GM19193 (cell line): ENCODE results near the gene CRIM1.

ENCODE experiments used
- POLR2A ChIP-seq: IDR thresholded peaks from 4 replicates; pipeline ENCODE4 v1.6.1; 2011; ENCODE audit not compliant: insufficient read depth, insufficient read length; ENCODE audit errors: extremely low read depth

CRIM1 gene

GRCh38 chr2:36462311-36462935 lies 106.8 kb downstream of the CRIM1 start:
- TF ChIP-seq POLR2A, result no peak

DNA sequence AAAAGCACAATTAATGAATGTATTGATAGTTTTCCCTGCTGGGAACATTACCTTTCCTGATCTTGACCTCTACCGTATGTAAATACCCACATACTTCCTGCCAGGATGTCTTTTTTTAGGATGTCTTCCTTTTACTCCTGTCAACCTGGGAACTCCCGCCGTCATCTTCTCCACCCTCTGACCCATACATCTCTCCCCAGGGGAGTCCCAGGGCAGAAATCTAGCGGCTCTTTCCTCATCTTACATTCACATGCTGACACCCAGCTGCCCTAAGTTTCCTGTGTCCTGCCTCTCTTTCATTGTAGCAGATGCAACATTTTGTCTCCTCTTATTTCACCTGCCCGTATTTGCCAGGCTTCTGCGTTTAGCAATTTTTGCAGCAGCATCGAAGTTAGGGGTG lies 107.8 kb downstream of the CRIM1 start:
- no peak for TF ChIP-seq POLR2A

DNA sequence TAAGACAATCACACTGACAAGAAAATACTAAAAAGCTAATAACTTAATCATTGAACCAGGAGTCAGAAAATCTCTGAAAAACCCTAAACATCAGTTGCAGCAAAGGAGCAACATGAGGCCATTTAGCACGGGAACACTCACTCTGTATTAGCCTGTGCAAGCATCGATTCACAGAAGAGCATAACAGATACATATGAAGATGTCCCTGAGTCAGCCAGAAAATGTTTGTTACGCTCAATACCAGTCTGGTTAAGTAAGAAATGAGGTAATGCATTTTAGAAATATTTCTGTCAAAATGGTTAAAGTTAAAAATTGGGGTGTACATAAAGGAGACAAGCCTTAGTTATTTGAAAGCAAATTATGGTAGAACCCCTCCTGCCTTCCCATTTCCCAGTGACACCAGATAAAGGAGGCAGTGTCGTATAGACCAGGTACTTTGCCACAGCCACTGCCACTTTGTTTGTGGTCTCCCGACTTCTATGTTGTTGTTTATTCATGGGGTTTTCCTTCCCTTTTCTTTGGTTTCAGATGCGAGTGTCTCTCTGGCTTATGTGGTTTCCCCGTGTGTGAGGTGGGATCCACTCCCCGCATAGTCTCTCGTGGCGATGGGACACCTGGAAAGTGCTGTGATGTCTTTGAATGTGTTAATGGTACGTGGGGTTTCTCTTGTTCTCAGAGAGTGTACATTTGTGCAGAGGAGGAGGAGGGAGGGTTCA lies 108.6 kb downstream of the CRIM1 start:
- TF ChIP-seq POLR2A, result no peak

- TF ChIP-seq POLR2A, result no peak
Observed at GRCh38 chr2:36466135-36466534, 110.6 kb downstream of the CRIM1 start.

- no peak for TF ChIP-seq POLR2A
Observed at GRCh38 chr2:36468463-36469105, 113.0 kb downstream of the CRIM1 start.

GRCh38 chr2:36469106-36469477 lies 113.5 kb downstream of the CRIM1 start:
- TF ChIP-seq POLR2A, result no peak

- no peak for TF ChIP-seq POLR2A
Observed at GRCh38 chr2:36469710-36470109, 114.1 kb downstream of the CRIM1 start.

- no peak for TF ChIP-seq POLR2A
Observed at GRCh38 chr2:36473230-36473629, 117.7 kb downstream of the CRIM1 start.

DNA sequence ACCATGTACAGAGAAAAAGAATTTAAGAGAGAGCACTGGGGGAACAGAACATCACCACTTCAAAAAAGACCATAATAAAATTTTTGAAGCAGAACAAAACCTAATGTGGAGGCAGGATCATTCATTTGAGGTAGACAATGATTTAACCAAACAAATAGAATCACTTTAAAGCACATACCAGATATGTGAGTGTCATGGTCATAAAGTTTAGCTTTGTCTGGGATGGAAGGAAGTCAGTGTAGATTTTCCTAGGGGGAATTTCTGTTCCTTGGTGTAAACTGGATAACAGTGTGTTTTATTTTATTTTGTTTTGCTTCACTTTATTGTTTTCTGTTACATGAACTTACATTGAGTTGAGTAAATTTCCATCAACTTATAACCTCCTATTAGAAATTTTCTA lies 120.8 kb downstream of the CRIM1 start:
- TF ChIP-seq POLR2A, result no peak

- TF ChIP-seq POLR2A, result no peak
Observed at GRCh38 chr2:36477315-36477714, 121.7 kb downstream of the CRIM1 start.

- no peak for TF ChIP-seq POLR2A
Observed at GRCh38 chr2:36477746-36478145, 122.2 kb downstream of the CRIM1 start.

DNA sequence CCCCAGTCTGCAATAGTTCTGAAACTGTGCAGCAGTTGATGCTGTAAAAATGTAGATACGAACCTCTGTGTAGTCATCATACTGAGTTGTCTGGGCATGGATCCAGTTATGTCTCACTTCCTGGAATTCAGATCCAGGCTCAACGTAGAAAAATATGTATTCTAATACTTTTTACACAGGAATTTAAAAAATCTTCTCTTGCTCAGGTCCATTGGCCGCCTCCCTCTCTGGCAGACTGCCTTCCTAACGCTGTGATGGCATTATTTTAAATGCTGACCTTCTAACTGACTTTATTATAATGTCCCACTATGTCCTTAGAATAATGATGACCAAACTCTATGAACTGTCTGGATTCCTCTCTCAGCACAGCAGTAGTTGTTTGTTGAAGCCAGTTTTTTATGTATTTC lies 122.8 kb downstream of the CRIM1 start:
- no peak for TF ChIP-seq POLR2A

- TF ChIP-seq POLR2A, result no peak
Observed at GRCh38 chr2:36478999-36479398, 123.4 kb downstream of the CRIM1 start.

GRCh38 chr2:36479406-36479805 lies 123.8 kb downstream of the CRIM1 start:
- TF ChIP-seq POLR2A, result no peak

DNA sequence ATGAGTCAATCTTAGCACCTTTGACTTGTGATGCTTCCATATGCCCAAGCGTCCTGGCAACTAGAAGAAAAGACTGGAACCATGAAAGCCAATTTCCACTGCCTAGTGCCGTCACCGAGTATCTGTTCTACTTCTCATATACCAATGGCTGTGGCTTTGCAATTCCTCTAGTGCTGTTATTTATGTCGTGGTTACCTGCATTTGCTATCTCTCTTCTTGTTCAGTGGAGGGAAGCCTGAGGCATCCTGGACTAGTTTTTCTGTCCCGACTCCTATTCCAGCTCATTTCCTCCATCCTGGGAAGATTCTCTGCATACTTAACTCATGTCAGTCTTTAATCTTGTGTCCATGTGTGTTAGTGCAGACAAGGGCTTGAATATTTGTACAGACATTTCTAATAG lies 124.5 kb downstream of the CRIM1 start:
- no peak for TF ChIP-seq POLR2A

GRCh38 chr2:36480636-36481035 lies 125.1 kb downstream of the CRIM1 start:
- no peak for TF ChIP-seq POLR2A
